AG04450 (cell line): ENCODE data around the gene TAB2. TPM values are rescaled to one million over a fixed set of nuclear protein-coding genes. Genes with fewer than 3 reads are reported as not detected.

Source experiments
- CTCF ChIA-PET: fragments of 300-600, 350-600 bp; formaldehyde crosslinking; extraction: SDS; loops from one replicate; lab custom pipeline; 2022; ENCODE audit warnings: antibody characterized with exemption, inconsistent platforms; lab: Charles Lee
- POLR2A ChIA-PET: fragments of 350-600 bp; formaldehyde crosslinking; extraction: SDS; loops from one replicate; lab custom pipeline; 2021; ENCODE audit warnings: antibody characterized with exemption, inconsistent platforms; lab: Yijun Ruan, JAX
- DNase-seq: peaks from one replicate; pipeline ENCODE4 v3.0.0-alpha.2; 2011; ENCODE audit warnings: low read depth, low spot score
- H3K27ac ChIP-seq: one replicate; pipeline ENCODE4 v1.5.1; 2012; ENCODE audit warnings: low read depth, low read length, control low read depth
- H3K27me3 ChIP-seq: one replicate; pipeline ENCODE4 v1.6.0; 2012; ENCODE audit warnings: low read length; ENCODE audit not compliant: control insufficient read depth, insufficient read depth
- H3K4me3 ChIP-seq: 2 replicates; pipeline ENCODE4 v1.5.1; 2011; ENCODE audit warnings: mild to moderate bottlenecking, low read depth, low read length, control low read depth
- H3K9me3 ChIP-seq: 2 replicates; pipeline ENCODE4 v1.5.1; 2012; ENCODE audit warnings: low read length; ENCODE audit not compliant: control insufficient read depth, insufficient read depth
- polyA plus RNA-seq: library from polyadenylated mRNA; depleted of rRNA; stranded (reverse); fragments of >200 nt; gene quantifications from 2 replicates; pipeline ENCODE4 v1.2.3, GENCODE V29; 2011
- TF ChIP-seq, protein P1 (sequence below): IDR thresholded peaks from 2 replicates; pipeline ENCODE4 v1.5.1; 2011; ENCODE audit warnings: low read depth, low read length, control low read depth, inconsistent platforms

TAB2 gene
- polyA plus RNA-seq, 1 experiment, result 61.1 TPM

DNA sequence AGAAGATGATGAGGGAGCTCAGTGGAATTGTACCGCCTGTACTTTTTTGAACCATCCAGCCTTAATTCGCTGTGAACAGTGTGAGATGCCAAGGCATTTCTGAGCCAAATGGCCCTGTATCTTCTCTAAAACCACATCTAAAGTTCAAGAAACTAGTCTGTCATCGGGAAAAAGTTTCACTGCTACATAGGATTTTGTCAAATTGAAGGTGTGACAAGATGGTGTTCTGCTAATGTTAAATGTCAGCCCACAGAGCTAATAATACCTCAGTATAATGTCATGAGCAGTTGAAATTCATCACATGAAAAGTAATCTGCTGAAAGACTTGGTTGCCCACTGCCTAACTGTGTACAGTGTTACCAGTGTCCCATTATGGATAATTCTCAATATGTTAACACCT lies 92.1 kb downstream of the TAB2 start:
- ChIA-PET POLR2A (no interaction called here), CTCF (interaction anchor here (0.8 kb wide), 2 partner anchors 17 to 383 kb away, joined by 3 read pairs; no protein-coding TSS in a partner anchor)
- no peaks in the 10 kb centered on the region for H3K9me3 ChIP-seq
- TF ChIP-seq, protein P1, sequence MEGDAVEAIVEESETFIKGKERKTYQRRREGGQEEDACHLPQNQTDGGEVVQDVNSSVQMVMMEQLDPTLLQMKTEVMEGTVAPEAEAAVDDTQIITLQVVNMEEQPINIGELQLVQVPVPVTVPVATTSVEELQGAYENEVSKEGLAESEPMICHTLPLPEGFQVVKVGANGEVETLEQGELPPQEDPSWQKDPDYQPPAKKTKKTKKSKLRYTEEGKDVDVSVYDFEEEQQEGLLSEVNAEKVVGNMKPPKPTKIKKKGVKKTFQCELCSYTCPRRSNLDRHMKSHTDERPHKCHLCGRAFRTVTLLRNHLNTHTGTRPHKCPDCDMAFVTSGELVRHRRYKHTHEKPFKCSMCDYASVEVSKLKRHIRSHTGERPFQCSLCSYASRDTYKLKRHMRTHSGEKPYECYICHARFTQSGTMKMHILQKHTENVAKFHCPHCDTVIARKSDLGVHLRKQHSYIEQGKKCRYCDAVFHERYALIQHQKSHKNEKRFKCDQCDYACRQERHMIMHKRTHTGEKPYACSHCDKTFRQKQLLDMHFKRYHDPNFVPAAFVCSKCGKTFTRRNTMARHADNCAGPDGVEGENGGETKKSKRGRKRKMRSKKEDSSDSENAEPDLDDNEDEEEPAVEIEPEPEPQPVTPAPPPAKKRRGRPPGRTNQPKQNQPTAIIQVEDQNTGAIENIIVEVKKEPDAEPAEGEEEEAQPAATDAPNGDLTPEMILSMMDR, result no peak
- H3K27me3 ChIP-seq, result no peaks in the 10 kb centered on the region
- no peak overlapping the region for H3K27ac ChIP-seq
- no peak for DNase-seq
- H3K4me3 ChIP-seq, result no peak overlapping the region

DNA sequence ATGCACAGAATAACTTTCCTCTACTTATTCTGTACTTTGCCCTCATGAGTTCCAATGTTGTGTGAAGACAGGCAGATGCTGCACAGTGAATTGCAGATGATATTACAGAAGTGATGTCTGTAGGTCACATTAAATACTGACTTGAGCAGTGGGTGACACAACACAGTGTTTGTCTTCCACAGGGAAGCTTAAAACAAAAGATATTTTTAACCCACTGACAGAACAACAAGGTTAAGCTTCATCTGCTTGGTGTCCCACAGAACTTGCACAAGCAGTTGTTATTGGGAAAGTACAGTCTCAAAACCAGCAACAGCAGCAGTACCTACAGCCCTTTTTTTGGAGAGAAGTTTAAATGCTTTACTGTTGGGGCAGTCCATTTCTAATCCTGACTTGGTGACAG lies 93.0 kb downstream of the TAB2 start:
- Histone ChIP-seq H3K9me3 (peaks cover 4% of the 10 kb centered on the region; the same call in 1 of the 2 replicates), H3K27ac (no peak overlapping the region), H3K27me3 (no peaks in the 10 kb centered on the region), H3K4me3 (no peak overlapping the region)
- no peak for DNase-seq
- TF ChIP-seq, protein P1, result no peak
- ChIA-PET CTCF (no interaction called here), POLR2A (no interaction called here)

DNA sequence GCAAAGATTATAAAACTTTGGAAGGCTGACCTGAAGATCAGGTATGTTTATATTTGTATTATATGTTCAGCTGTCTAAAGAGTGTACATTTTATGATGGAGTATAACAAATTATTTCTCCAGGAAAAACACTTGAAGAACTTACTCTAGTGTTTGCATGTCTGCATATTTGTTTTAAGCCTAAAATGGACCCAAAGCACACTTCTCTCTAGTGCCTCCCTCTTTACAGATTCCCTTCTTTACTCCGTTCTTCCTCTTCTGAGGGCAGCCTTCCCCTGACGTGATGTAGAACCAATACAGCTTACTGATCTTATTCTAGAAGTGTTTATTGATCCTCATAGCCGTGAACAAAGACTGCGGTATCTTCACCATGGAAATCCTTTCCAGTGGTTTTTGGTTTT lies 96.5 kb downstream of the TAB2 start:
- no peak overlapping the region for H3K4me3 ChIP-seq
- TF ChIP-seq, protein P1, result no peak
- peaks cover 4% of the 10 kb centered on the region; the same call in 1 of the 2 replicates for H3K9me3 ChIP-seq
- no peak for DNase-seq
- CTCF ChIA-PET, result interaction anchor here (0.8 kb wide), 1 partner anchor 332 kb away, joined by 3 read pairs; no protein-coding TSS in a partner anchor
- no peaks in the 10 kb centered on the region for H3K27me3 ChIP-seq
- POLR2A ChIA-PET, result no interaction called here
- H3K27ac ChIP-seq, result no peak overlapping the region

DNA sequence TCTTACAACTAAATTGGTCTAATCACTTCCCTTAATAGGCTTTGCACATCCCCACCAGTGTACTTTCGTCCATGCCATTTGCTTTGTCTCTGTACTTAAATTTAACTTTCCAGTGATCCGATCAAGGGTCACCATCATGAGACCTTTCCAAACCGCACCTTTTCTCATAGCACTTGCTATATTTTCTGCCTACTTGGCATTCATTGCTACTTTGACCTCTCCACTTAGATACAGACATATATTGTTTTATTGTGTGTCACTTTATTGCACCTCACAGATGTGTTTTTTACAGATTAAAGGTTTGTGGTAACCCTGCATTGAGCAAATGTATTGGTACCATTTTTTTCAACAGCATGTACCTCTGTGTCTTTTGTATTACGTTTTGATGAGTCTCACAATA lies 97.3 kb downstream of the TAB2 start:
- no peaks in the 10 kb centered on the region for H3K27me3 ChIP-seq
- POLR2A ChIA-PET, result no interaction called here
- no peak overlapping the region for H3K4me3 ChIP-seq
- CTCF ChIA-PET, result no interaction called here
- peaks cover 4% of the 10 kb centered on the region; the same call in 1 of the 2 replicates for H3K9me3 ChIP-seq
- TF ChIP-seq, protein P1, result no peak
- no peak for DNase-seq
- H3K27ac ChIP-seq, result no peak overlapping the region

DNA sequence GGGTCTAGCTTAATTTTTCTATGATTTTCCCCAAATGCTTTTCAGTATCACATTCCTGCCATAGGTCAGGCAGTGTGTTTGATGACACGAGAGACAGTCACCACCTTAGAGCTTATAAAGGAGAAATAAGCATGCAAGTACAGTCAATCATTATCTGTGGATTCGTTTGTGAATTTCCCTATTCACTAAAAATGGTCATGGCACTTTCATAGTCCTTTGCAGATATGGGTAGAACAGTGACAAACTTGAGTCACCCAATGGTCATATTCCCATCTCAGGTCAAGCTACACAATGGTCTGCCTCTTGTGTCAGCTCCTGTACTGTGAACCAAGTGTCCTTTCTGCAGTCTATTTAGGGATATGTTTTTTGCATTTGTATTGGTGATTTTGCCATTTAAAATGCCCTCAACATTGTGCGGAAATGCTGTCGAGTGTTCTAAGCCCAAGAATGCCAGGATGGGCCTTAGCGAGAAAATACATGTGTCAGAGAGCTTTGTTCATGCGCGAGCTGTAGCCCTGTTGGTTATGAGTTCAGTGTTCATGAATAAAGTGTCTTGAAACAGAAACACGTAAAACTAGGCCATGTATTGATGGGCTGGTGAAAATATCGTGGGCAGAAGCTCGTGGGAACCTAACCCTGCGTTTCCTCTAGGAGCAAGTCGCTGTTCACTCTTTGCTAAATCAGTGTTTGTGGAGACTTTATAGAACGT lies 102.3 kb downstream of the TAB2 start:
- H3K27me3 ChIP-seq, result no peaks in the 10 kb centered on the region
- no peak overlapping the region for H3K27ac ChIP-seq
- no peak for DNase-seq
- TF ChIP-seq, protein P1, result no peak
- H3K4me3 ChIP-seq, result no peak overlapping the region
- ChIA-PET POLR2A (no interaction called here), CTCF (interaction anchor here (1.2 to 1.9 kb wide), 3 partner anchors 12 to 391 kb away, joined by 3 to 9 read pairs (median 7); no protein-coding TSS in a partner anchor)
- H3K9me3 ChIP-seq, result peaks cover 4% of the 10 kb centered on the region; the same call in 1 of the 2 replicates
